LNCaP clone FGC (cell line): ENCODE results near the gene RBCK1.
"Not testable (repeated sequence)": the region's sequence is repeated elsewhere in the genome, so short reads cannot be mapped to it uniquely, and the experiment has no call there.

Experiments used
- DNase-seq: peaks from one replicate; pipeline ENCODE4 v3.0.0-alpha.2; 2011; ENCODE audit warnings: low read depth
- H3K4me3 ChIP-seq: 2 replicates; pipeline ENCODE4 v1.5.1; 2011; ENCODE audit warnings: mild to moderate bottlenecking, low read depth, low read length, control low read depth
- TF ChIP-seq, protein P1 (sequence below): IDR thresholded peaks from 2 replicates; pipeline ENCODE4 v1.5.1; 2012; ENCODE audit warnings: mild to moderate bottlenecking; ENCODE audit not compliant: control insufficient read depth, insufficient read depth; ENCODE audit errors: extremely low read depth

Gene RBCK1

DNA sequence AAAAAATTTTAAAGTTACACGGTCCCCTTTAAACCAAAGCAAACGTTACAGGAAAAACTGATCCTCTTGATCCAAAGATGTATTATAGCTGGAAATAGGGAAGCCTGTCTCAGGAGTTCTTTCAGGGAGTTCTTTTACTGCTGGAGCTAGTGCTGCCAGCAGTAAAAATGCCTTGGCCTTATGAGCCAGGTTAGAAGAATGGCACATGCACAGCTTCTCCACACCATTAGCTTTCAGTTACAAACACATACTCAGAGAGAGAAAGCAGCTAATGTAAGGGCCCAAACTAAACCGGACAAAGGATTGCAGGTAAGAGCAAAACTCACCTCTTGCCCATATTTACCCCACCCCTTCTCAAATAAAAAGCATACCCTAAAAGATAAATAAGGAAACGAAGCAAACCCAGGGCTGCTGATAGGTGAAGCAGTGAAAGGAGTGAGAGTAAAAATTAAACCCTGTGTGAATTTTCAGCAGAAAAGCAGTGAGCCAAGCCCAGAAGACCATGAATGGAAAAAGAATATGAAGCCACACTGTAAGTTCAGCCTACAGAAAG, 35.2 kb downstream of the RBCK1 start:
- H3K4me3 ChIP-seq = no peak overlapping the region
- TF ChIP-seq, protein P1, sequence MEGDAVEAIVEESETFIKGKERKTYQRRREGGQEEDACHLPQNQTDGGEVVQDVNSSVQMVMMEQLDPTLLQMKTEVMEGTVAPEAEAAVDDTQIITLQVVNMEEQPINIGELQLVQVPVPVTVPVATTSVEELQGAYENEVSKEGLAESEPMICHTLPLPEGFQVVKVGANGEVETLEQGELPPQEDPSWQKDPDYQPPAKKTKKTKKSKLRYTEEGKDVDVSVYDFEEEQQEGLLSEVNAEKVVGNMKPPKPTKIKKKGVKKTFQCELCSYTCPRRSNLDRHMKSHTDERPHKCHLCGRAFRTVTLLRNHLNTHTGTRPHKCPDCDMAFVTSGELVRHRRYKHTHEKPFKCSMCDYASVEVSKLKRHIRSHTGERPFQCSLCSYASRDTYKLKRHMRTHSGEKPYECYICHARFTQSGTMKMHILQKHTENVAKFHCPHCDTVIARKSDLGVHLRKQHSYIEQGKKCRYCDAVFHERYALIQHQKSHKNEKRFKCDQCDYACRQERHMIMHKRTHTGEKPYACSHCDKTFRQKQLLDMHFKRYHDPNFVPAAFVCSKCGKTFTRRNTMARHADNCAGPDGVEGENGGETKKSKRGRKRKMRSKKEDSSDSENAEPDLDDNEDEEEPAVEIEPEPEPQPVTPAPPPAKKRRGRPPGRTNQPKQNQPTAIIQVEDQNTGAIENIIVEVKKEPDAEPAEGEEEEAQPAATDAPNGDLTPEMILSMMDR = no peak
- no peak for DNase-seq

DNA sequence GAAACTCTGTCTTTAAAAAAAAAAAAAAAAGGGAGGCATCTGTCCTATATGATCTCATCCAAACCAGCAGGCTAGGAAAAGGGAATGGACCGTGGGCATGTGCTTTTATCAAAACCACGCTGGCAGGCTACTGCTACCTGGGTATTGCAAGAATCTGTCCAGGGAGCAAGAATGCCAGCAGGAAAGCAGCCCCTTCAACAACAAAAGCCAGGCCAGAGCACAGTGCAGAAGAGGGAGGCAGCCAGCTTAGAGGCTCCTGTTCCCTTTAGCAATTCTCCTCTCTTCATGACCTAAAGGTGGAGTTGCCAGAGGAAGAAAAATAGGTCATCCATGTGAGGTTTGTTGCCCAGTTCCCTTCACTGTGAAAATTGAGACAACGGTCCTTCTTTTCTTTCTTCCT, 36.0 kb downstream of the RBCK1 start:
- no peak for DNase-seq
- TF ChIP-seq, protein P1 = no peak
- H3K4me3 ChIP-seq = no peak overlapping the region

DNA sequence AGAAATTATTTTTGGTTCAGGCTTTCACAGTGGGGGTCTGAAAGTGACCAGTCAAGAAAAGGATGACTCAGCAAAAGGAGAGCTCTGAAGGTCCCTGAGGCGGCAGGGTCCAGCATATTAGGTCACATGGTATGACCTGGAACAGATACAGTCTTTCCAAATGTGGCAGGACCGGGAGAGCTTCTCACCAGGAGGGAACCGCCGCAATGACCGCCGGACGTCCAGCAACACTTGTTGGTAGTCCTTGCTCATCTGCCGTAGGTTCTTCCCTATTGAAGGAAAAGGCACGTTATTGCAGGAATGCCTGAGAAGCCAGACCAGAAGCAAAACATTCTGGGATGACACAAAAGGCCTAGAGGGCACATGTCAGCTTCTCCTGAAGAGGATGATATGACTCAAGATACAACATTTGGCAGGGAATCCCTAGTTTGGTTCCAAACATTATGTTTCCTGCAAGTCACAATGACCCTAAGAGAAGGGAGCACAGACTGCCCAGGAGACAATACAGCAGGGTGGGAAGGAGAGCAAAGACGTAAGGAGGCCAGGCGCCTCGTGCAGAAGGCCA, 36.8 kb downstream of the RBCK1 start:
- H3K4me3 ChIP-seq = no peak overlapping the region
- DNase-seq = no peak
- TF ChIP-seq, protein P1 = no peak

- TF ChIP-seq, protein P1 = no peak
- peak; percentile 69 for DNase-seq
- no peak overlapping the region for H3K4me3 ChIP-seq
Observed at GRCh38 chr20:445514-446336, 37.6 kb downstream of the RBCK1 start.

- H3K4me3 ChIP-seq, DNase-seq: not testable (repeated sequence)
Observed at GRCh38 chr20:452021-452420, 43.9 kb downstream of the RBCK1 start.

DNA sequence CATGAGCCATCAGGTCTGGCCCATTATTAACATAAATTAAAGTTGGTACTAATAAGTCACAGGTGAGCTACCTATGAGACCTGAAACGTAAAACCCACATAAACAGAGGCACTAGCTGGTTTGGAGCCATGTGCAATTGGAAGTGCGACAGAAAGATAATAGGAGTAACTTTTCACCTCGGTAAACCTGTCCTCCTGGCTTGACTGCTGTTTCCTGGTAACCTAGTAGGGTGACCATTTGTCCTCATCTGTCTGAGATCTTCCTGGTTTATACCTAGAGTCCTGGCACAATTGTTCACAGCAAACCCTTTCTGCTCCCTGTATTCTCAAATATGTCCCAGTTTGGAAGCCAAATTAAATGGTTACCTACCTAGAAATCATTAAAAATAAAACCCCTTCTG, 46.9 kb downstream of the RBCK1 start:
- TF ChIP-seq, protein P1 = no peak
- DNase-seq = peak; percentile 83
- no peak overlapping the region for H3K4me3 ChIP-seq

GRCh38 chr20:458776-459175, 50.7 kb downstream of the RBCK1 start:
- DNase-seq = no peak
- TF ChIP-seq, protein P1 = no peak
- H3K4me3 ChIP-seq = no peak overlapping the region
